Common myeloid progenitor, CD34-positive (primary cell): Measurements from ENCODE around the gene BMAL1.

Source experiments
- CTCF ChIA-PET: fragments of 350-600 bp; sonication (Branson Sonifier 250); formaldehyde crosslinking; loops from one replicate; lab custom pipeline; 2021; ENCODE audit warnings: antibody characterized with exemption; lab: Charles Lee
- POLR2A ChIA-PET: fragments of 350-600 bp; sonication (Branson Sonifier 250); formaldehyde crosslinking; loops from one replicate; lab custom pipeline; 2021; ENCODE audit warnings: antibody characterized with exemption; lab: Charles Lee
- DNase-seq, 3 donors: peaks; one replicate each; pipeline versions ENCODE4 v3.0.0 to v3.0.0-alpha.2; 2013
- H3K27ac ChIP-seq, 2 experiments: 1 replicate in 1 of 2; 2 replicates in 1 of 2; pipeline ENCODE4 v1.7.0; 2013; ENCODE audit warnings: inconsistent platforms in 2 of 2, low read length in 2 of 2, mild to moderate bottlenecking in 2 of 2, low read depth in 1 of 2, moderate library complexity in 1 of 2; ENCODE audit not compliant: severe bottlenecking in 2 of 2, insufficient read depth in 1 of 2, poor library complexity in 1 of 2
- H3K27me3 ChIP-seq, 5 experiments: replicated peaks in 2 of 5; 1 replicate in 3 of 5; 2 replicates in 2 of 5; pipeline versions ENCODE4 v1.6.1 to v1.7.0; 2013; ENCODE audit warnings: low read length in 4 of 5, mild to moderate bottlenecking in 2 of 5, moderate library complexity in 2 of 5, inconsistent platforms in 1 of 5; ENCODE audit not compliant: insufficient read depth in 5 of 5, control insufficient read depth in 4 of 5
- H3K36me3 ChIP-seq, 4 experiments: 1 replicate in 2 of 4; 2 replicates in 2 of 4; pipeline versions ENCODE4 v1.6.1 to v1.7.0; 2013; ENCODE audit warnings: low read length in 3 of 4, control low read depth in 1 of 4, mild to moderate bottlenecking in 1 of 4; ENCODE audit not compliant: control insufficient read depth in 4 of 4, insufficient read depth in 4 of 4
- H3K4me1 ChIP-seq, 4 experiments: 1 replicate in 3 of 4; 2 replicates in 1 of 4; pipeline versions ENCODE4 v1.6.1 to v1.7.1; 2013; ENCODE audit warnings: low read length in 3 of 4, mild to moderate bottlenecking in 3 of 4, control low read depth in 1 of 4, inconsistent platforms in 1 of 4, moderate library complexity in 1 of 4; ENCODE audit not compliant: control insufficient read depth in 4 of 4, insufficient read depth in 4 of 4; ENCODE audit errors: control extremely low read depth in 1 of 4
- H3K4me3 ChIP-seq, 7 experiments: 1 replicate in 4 of 7; 2 replicates in 3 of 7; pipeline versions ENCODE4 v1.5.1 to v1.7.0; 2013; ENCODE audit warnings: mild to moderate bottlenecking in 7 of 7, low read length in 6 of 7, moderate library complexity in 6 of 7, inconsistent platforms in 2 of 7, low read depth in 2 of 7, control low read depth in 1 of 7; ENCODE audit not compliant: insufficient read depth in 4 of 7, control insufficient read depth in 1 of 7; ENCODE audit errors: extremely low read depth in 1 of 7
- H3K9me3 ChIP-seq, 5 experiments: 1 replicate in 4 of 5; 2 replicates in 1 of 5; pipeline versions ENCODE4 v1.6.1 to v1.7.1; 2013; ENCODE audit warnings: low read length in 4 of 5, mild to moderate bottlenecking in 2 of 5, inconsistent platforms in 1 of 5, low read depth in 1 of 5, moderate library complexity in 1 of 5; ENCODE audit not compliant: control insufficient read depth in 4 of 5, insufficient read depth in 2 of 5; ENCODE audit errors: control extremely low read depth in 1 of 5
- WGBS: methylation state at CpG from one replicate; pipeline ENCODE4 v1.1.5; 2013; ENCODE audit not compliant: insufficient coverage; 5-methylcytosine and 5-hydroxymethylcytosine counted together

Gene BMAL1

GRCh38 chr11:13378316-13378715 lies 100.7 kb downstream of the BMAL1 start:
- CTCF ChIA-PET, result interaction anchor here (1.8 kb wide), 1 partner anchor 35 kb away, joined by 5 read pairs; no protein-coding TSS in a partner anchor
- DNase-seq, result no peak
- Histone ChIP-seq H3K27me3 (no peaks in the 10 kb centered on the region), H3K4me1 (peaks cover 0 to 6% (median 0%) of the 10 kb centered on the region in 4 experiments), H3K4me3 (no peak overlapping the region), H3K36me3 (peaks cover 7 to 29% (median 23%) of the 10 kb centered on the region in 4 experiments), H3K9me3 (no peaks in the 10 kb centered on the region), H3K27ac (no peak overlapping the region)
- WGBS, result 80% methylated on average over 1 of the region's 2 CpGs
- POLR2A ChIA-PET, result no interaction called here

DNA sequence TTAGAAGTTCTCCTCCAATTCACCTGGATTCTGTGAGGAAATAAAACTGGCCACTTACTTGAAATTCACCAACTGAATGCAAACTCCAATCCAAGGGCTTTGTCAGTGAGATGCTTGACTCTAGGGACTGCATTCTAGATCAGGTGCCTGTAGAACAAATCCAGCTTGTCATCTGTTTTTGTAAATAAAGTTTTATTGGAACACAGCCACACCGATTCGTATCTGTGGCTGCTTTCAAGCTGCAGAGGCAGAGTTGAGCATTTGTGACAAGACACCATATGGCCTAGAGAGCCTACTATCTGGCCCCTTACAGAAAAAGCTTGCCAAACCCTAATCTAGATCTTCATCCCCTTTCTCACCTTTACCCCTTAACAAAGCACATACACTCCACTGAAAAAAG lies 103.1 kb downstream of the BMAL1 start:
- ChIA-PET CTCF (no interaction called here), POLR2A (interaction anchor here (0.6 kb wide), 1 partner anchor 89 kb away, joined by 5 read pairs; no protein-coding TSS in a partner anchor)
- Histone ChIP-seq H3K36me3 (peaks cover 4 to 24% (median 17%) of the 10 kb centered on the region in 4 experiments), H3K27ac (no peak overlapping the region), H3K4me3 (no peak overlapping the region), H3K9me3 (no peaks in the 10 kb centered on the region), H3K4me1 (no peaks in the 10 kb centered on the region), H3K27me3 (no peaks in the 10 kb centered on the region)
- WGBS, result 100% methylated on average over 2 of the region's 2 CpGs
- no peak for DNase-seq

GRCh38 chr11:13382751-13383150 lies 105.2 kb downstream of the BMAL1 start:
- no peaks in the 10 kb centered on the region for H3K9me3 ChIP-seq
- 85% methylated on average over 2 of the region's 3 CpGs for WGBS
- no peaks in the 10 kb centered on the region for H3K27me3 ChIP-seq
- no peak overlapping the region for H3K27ac ChIP-seq
- no peaks in the 10 kb centered on the region for H3K4me1 ChIP-seq
- ChIA-PET CTCF (interaction anchor here (0.8 to 1.8 kb wide), 7 partner anchors 27 to 199 kb away, joined by 3 to 5 read pairs (median 3); no protein-coding TSS in a partner anchor), POLR2A (no interaction called here)
- no peak overlapping the region for H3K4me3 ChIP-seq
- no peak for DNase-seq
- peaks cover 8 to 31% (median 18%) of the 10 kb centered on the region in 4 experiments for H3K36me3 ChIP-seq

- Histone ChIP-seq H3K4me3 (no peak overlapping the region), H3K27ac (no peak overlapping the region), H3K4me1 (no peaks in the 10 kb centered on the region), H3K27me3 (no peaks in the 10 kb centered on the region), H3K9me3 (no peaks in the 10 kb centered on the region), H3K36me3 (peaks cover 11 to 43% (median 31%) of the 10 kb centered on the region in 4 experiments)
- 20% methylated on average over 2 of the region's 4 CpGs for WGBS
- CTCF ChIA-PET, result interaction anchor here (0.9 to 1.8 kb wide), 13 partner anchors 9 to 201 kb away, joined by 3 to 5 read pairs (median 4); no protein-coding TSS in a partner anchor
- POLR2A ChIA-PET, result no interaction called here
- peak; percentile 46 to 65 (median 59) for DNase-seq
Observed at GRCh38 chr11:13384908-13385640, 107.5 kb downstream of the BMAL1 start.

- Histone ChIP-seq H3K27me3 (no peaks in the 10 kb centered on the region), H3K9me3 (no peaks in the 10 kb centered on the region), H3K27ac (no peak overlapping the region), H3K4me1 (no peaks in the 10 kb centered on the region), H3K36me3 (peaks cover 12 to 40% (median 32%) of the 10 kb centered on the region in 4 experiments), H3K4me3 (no peak overlapping the region)
- CTCF ChIA-PET, result interaction anchor here (1.2 to 1.8 kb wide), 4 partner anchors 36 to 205 kb away, joined by 3 to 4 read pairs (median 3); no protein-coding TSS in a partner anchor
- POLR2A ChIA-PET, result no interaction called here
- no peak for DNase-seq
- 100% methylated on average over 1 of the region's 2 CpGs for WGBS
Observed at GRCh38 chr11:13386567-13386966, 109.0 kb downstream of the BMAL1 start.

GRCh38 chr11:13388741-13389140 lies 111.2 kb downstream of the BMAL1 start:
- CTCF ChIA-PET, result no interaction called here
- 100% methylated on average over 2 of the region's 5 CpGs for WGBS
- H3K27me3 ChIP-seq, result no peaks in the 10 kb centered on the region
- no peak for DNase-seq
- H3K36me3 ChIP-seq, result peaks cover 15 to 29% (median 24%) of the 10 kb centered on the region in 4 experiments
- no peaks in the 10 kb centered on the region for H3K9me3 ChIP-seq
- no peak overlapping the region for H3K27ac ChIP-seq
- no peaks in the 10 kb centered on the region for H3K4me1 ChIP-seq
- no peak overlapping the region for H3K4me3 ChIP-seq
- POLR2A ChIA-PET, result no interaction called here

- Histone ChIP-seq H3K4me3 (no peak overlapping the region), H3K36me3 (peaks cover 15 to 28% (median 22%) of the 10 kb centered on the region in 4 experiments), H3K27me3 (no peaks in the 10 kb centered on the region), H3K9me3 (no peaks in the 10 kb centered on the region), H3K27ac (no peak overlapping the region), H3K4me1 (no peaks in the 10 kb centered on the region)
- CTCF ChIA-PET, result no interaction called here
- WGBS, result 100% methylated on average over 1 of the region's 1 CpG
- POLR2A ChIA-PET, result no interaction called here
- no peak for DNase-seq
Observed at GRCh38 chr11:13391217-13391616, 113.6 kb downstream of the BMAL1 start.
